Panc1 (cell line): Measurements from ENCODE around the gene C14orf132. TPM values are rescaled to one million over a fixed set of nuclear protein-coding genes. Genes with fewer than 3 reads are reported as not detected.

Experiments
- ATAC-seq: fragments of 200-7000 bp; cut with Tn5 transposase; 2 replicates; pipeline ENCODE4 v1.9.1; 2020; ENCODE audit warnings: mild to moderate bottlenecking, moderate library complexity
- BruUV-seq: library from RNA; stranded (reverse); fragments of 400-500 nt; replicated peaks from 2 replicates; lab custom pipeline; 2021; lab: Mats Ljungman, UMichigan
- CTCF ChIA-PET: fragments of 300-600 bp; sonication (Branson Sonifier 250); formaldehyde crosslinking; loops from one replicate; lab custom pipeline; 2022; ENCODE audit warnings: antibody characterized with exemption; lab: Charles Lee
- POLR2A ChIA-PET: fragments of 300-600 bp; sonication (Branson Sonifier 250); formaldehyde crosslinking; loops from one replicate; lab custom pipeline; 2022; ENCODE audit warnings: antibody characterized with exemption; lab: Charles Lee
- DNase-seq: peaks from one replicate; pipeline ENCODE4 v3.0.0-alpha.2; 2010; ENCODE audit warnings: low read depth, low spot score
- H3K27ac ChIP-seq: 2 replicates; pipeline ENCODE4 v1.5.1; 2011; ENCODE audit warnings: mild to moderate bottlenecking, low read length, inconsistent platforms
- H3K27me3 ChIP-seq: fragments of 200-500 bp; sonication (Bioruptor generic); 2 replicates; pipeline ENCODE4 v1.6.0; 2014; ENCODE audit warnings: low read length, inconsistent platforms; ENCODE audit not compliant: control insufficient read depth, insufficient read depth
- H3K36me3 ChIP-seq: fragments of 200-500 bp; sonication (Bioruptor generic); 2 replicates; pipeline ENCODE4 v1.5.1; 2014; ENCODE audit warnings: inconsistent platforms, mild to moderate bottlenecking, low read length, moderate library complexity; ENCODE audit not compliant: control insufficient read depth, insufficient read depth
- H3K4me1 ChIP-seq: 2 replicates; pipeline ENCODE4 v1.5.1; 2011; ENCODE audit warnings: inconsistent platforms, mild to moderate bottlenecking, low read length, moderate library complexity; ENCODE audit not compliant: control insufficient read depth, insufficient read depth
- H3K4me3 ChIP-seq, 2 experiments: 2 replicates each; pipeline ENCODE4 v1.5.1; 2011 to 2012; ENCODE audit warnings: low read depth in 2 of 2, low read length in 2 of 2, mild to moderate bottlenecking in 2 of 2, inconsistent platforms in 1 of 2, moderate library complexity in 1 of 2
- H3K9me3 ChIP-seq: fragments of 200-500 bp; sonication (Bioruptor generic); 2 replicates; pipeline ENCODE4 v1.5.1; 2014; ENCODE audit warnings: low read depth, mild to moderate bottlenecking, inconsistent platforms, low read length, moderate library complexity; ENCODE audit not compliant: control insufficient read depth, insufficient read depth
- CTCF ChIP-seq: fragments of 450-650 bp; IDR thresholded peaks from 2 replicates; pipeline ENCODE4 v1.5.1; 2017; ENCODE audit warnings: mild to moderate bottlenecking
- POLR2AphosphoS5 ChIP-seq: IDR thresholded peaks from 2 replicates; pipeline ENCODE4 v1.6.1; 2012; ENCODE audit warnings: mild to moderate bottlenecking, low read depth, low read length, moderate library complexity
- REST ChIP-seq, 2 experiments: IDR thresholded peaks; 2 replicates each; pipeline ENCODE4 v1.6.1; 2011 to 2012; ENCODE audit warnings: low read depth in 2 of 2, control low read depth in 1 of 2, low read length in 1 of 2, mild to moderate bottlenecking in 1 of 2, moderate library complexity in 1 of 2; ENCODE audit not compliant: insufficient read depth in 1 of 2
- SIN3A ChIP-seq: IDR thresholded peaks from 2 replicates; pipeline ENCODE4 v1.6.1; 2012; ENCODE audit warnings: low read depth, mild to moderate bottlenecking, low read length, moderate library complexity, borderline replicate concordance; ENCODE audit not compliant: insufficient read depth
- TCF7L2 ChIP-seq: IDR thresholded peaks from 2 replicates; pipeline ENCODE4 v1.6.1; 2011; ENCODE audit warnings: mild to moderate bottlenecking, low read depth, low read length, inconsistent platforms
- in situ Hi-C: cut with HindIII; loops from 2 replicates; pipeline ENCODE4 v1.10.0; 2016; ENCODE audit warnings: low sequenced_read_pairs, low pct_unique_long_range_greater_than_20kb
- intact Hi-C: fragments of 100-400 bp; cut with micrococcal nuclease; formaldehyde crosslinking; loops from one replicate; pipeline ENCODE4 v1.10.0; 2022; ENCODE audit not compliant: unreplicated experiment
- total RNA-seq: library from RNA; stranded (reverse); gene quantifications from one replicate; pipeline ENCODE4 v1.2.1, GENCODE V29; 2021; ENCODE audit not compliant: unreplicated experiment

C14orf132 gene
- total RNA-seq, 1 experiment from 2014 or later: 23.0 TPM

GRCh38 chr14:96037891-96038557, 1.1 kb upstream of the C14orf132 start:
- H3K36me3 ChIP-seq: no peaks in the 10 kb centered on the region; the same call in 1 of the 2 replicates
- ATAC-seq (peak; percentile 51), DNase-seq (no peak)
- ChIA-PET CTCF (no interaction called here), POLR2A (no interaction called here)
- intact Hi-C loops: no loop called here
- no peaks in the 10 kb centered on the region; the same call in 1 of the 2 replicates for H3K4me1 ChIP-seq
- H3K27me3 ChIP-seq: peaks cover 9% of the 10 kb centered on the region
- H3K4me3 ChIP-seq: peak overlapping the region in 1 of 2 experiments; percentile 60; a peak in 2 of 4 replicates
- no peaks in the 10 kb centered on the region for H3K9me3 ChIP-seq
- in situ Hi-C loops: no loop called here
- no TSS peak for BruUV-seq
- no peak for TF ChIP-seq REST (IDR thresholded peaks at IDR 0.05; ENCODE audit: insufficient read depth in 1 of 2, low read depth in 2 of 2, low read length in 1 of 2)
- no peak for TF ChIP-seq CTCF
- TF ChIP-seq TCF7L2: no peak
- H3K27ac ChIP-seq: no peak overlapping the region

GRCh38 chr14:96038558-96038919, 623 bp upstream of the C14orf132 start:
- peak; percentile 52 for ATAC-seq
- H3K4me1 ChIP-seq: no peaks in the 10 kb centered on the region; the same call in 1 of the 2 replicates
- peaks cover 9% of the 10 kb centered on the region for H3K27me3 ChIP-seq
- TF ChIP-seq SIN3A (no peak), REST (IDR thresholded peaks at IDR 0.05; ENCODE audit: insufficient read depth in 1 of 2, low read depth in 2 of 2, low read length in 1 of 2) (no peak), TCF7L2 (no peak), POLR2AphosphoS5 (no peak), CTCF (no peak)
- peak overlapping the region; percentile 17; the same call in 1 of the 2 replicates for H3K27ac ChIP-seq
- BruUV-seq: no TSS peak
- no peak for DNase-seq
- in situ Hi-C loops: no loop called here
- intact Hi-C loops: no loop called here
- H3K4me3 ChIP-seq: peak overlapping the region; percentile 58 to 60
- ChIA-PET POLR2A (interaction anchor here (0.7 kb wide), 1 partner anchor 70 kb away, joined by 10 read pairs; no protein-coding TSS in a partner anchor), CTCF (no interaction called here)
- H3K36me3 ChIP-seq: no peaks in the 10 kb centered on the region; the same call in 1 of the 2 replicates
- H3K9me3 ChIP-seq: no peaks in the 10 kb centered on the region
